RPMI7951 (cell line): ENCODE measurements around the gene IQSEC1. TPM values are rescaled to one million over a fixed set of nuclear protein-coding genes. Genes with fewer than 3 reads are reported as not detected.

Source experiments
- DNase-seq: peaks from one replicate; pipeline ENCODE4 v3.0.0-alpha.2; 2012; ENCODE audit warnings: low read depth
- total RNA-seq: library from RNA; depleted of rRNA; stranded (reverse); fragments of >200 nt; shearing (Covaris generic); gene quantifications from 2 replicates; pipeline ENCODE4 v1.2.3, GENCODE V29; 2014

Gene IQSEC1
- total RNA-seq, 1 experiment from 2014 or later = 8.1 TPM

GRCh38 chr3:12909710-12910109 lies 163.5 kb downstream of the IQSEC1 start:
- DNase-seq = no peak

DNA sequence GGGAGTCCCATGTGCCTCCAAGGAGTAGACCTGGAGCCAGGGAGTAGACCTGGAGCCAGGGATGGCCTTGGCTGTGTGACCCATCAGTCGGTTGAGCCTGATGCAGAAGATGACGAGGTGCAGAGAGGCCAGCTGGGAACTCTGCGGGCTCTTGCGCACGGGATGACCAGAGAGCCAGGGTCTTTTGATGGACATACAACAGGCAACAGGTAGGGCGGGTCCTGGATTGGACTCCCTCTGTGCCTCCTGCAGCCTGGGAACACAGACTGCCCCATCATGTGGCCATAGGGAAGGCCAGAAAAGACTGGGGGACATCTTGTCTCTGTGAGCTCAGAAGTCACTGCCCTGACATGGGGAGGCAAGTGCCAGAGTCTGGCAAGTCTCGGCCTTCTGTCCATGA lies 164.4 kb downstream of the IQSEC1 start:
- DNase-seq = no peak

DNA sequence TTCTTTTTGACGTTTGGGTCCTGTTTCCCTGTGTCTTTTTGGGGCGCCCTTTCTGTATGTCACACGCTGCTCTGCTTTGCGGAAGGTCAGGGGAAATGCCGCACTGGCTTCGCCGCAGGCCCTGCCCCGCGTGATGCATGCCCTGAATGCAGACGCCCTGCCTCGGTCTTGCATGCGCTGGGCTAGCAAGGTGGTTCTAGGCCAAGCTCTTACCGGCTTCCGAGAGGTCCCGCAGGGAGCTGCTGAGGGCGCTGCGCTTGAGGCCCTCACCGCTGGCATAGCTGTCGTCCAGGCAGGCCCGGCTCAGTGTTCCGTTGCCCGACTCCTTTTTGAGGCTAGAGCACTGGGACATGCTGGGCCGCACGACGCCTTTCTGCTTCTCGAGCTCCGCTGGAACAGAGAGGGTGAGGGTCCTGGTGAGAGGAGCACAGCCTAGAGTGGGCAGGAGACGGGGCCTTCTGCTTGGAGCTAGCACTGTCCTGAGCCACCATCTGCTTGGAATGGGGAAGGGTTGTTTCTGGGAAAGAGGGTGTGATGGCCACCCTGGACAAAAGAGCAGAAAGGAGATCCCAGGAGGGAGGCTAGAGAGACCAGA lies 165.0 kb downstream of the IQSEC1 start:
- no peak for DNase-seq

- DNase-seq = no peak
These were observed 165.5 kb downstream of the IQSEC1 start for GRCh38 chr3:12907729-12908128.

DNA sequence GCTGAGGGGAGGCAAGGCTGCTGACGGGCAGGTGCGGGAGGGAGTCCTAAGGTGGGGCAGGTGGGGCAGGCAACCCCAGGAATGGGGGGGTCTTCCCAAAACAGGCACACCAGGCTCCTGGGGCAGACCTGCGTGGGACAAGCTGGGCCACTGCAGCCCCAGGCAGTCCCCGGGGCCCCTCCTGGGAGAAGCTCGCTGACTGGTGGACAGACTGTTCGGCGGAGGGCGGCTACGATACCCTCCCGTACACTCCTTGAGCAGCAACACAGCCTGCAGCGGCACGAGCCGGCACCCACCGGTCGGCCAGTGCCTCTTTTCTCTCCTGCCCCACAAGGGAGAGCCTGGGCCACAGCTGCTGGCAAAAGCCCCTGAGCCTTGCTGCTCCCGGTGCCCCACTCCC lies 165.9 kb downstream of the IQSEC1 start:
- no peak for DNase-seq

GRCh38 chr3:12906916-12907290 lies 166.3 kb downstream of the IQSEC1 start:
- no peak for DNase-seq

DNA sequence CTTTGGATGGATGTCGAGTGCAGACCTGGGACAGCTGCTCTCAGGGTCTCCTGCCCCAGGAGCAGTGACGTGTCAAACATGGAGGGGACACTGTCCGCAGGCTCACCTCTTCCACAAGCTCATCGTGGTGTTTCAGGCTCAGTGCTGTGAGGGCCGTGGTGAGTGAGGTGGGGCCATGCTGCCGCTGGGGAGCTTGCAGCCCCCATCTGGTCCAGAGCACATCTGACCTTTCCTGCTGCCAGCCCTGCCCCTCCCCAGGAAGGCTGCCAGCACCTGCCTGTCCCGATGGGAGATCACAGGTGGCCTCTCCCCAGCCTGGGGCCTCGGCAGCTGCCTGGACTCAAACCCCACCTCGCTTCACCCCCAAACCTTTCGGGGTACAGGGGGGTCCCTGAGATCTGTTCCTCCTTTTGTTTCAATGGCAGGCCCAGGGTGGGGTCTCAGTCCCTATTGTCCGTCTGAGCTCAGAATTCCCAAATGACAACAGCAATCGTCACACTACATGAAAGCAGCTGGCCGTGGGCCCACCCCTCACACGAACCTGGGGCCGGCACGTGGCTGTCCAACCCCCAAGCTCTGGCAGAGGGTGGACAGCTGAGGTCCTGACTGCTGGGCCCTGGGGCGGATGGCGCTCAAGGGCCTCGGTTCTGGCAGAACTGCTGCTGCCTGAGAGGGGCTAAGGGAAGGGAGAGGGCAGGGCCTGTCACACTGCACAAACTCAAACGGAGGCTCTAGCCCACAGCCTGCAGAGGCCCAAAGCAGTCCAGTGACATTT lies 166.9 kb downstream of the IQSEC1 start:
- DNase-seq = no peak

DNA sequence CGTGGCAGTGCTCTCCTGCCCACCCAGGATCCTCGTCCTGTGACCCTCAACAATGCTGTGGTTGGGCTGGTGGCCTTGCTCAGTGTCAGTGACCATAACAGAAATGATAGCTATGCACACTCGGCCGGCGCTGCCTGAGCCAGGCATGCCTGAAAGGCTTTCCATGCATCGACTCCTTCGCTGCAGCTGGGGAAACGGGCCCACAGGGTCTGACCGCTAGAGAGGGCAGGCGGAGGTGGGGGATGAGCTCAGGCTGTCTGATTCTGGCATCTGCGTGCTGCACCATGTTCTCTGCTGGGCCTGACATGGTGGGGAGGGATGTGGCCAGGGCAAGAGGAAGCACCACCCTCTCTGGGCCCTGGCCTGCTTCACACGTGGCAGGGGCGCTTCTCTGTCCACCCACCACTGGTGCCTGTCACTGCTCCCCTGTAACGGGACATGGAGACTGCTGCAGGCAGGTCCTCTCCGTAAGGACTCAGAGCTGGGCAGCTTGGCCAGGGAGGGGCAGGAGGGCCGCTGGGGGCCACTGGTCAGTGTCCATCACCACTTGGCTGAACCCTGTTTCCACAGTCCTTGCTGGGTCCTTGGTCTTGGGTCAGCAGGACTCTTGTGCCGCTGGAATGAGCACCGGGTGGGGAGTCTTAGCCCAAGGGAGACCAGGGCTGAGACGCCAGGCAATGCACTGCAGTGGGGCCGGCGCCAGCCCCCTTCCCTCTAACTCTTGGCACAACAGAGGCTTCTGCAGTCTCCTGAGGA lies 167.7 kb downstream of the IQSEC1 start:
- DNase-seq = no peak

DNA sequence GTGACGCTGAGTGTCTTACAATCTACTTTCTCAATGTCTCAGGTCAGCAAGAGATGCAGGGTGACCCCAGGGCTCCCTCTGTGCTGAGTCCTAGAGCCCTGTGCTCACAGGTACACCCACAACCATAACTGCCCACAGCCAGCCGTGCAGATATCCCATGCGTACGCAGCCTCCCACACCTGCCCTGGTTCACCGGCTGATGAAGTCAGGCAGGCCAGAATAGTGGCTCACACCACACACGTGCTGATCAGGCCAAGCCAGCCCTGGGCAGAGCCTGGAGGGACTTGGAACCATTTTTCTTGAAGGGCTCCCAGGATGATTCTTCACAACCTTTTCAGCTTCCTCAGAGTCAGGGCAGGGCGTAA lies 168.3 kb downstream of the IQSEC1 start:
- DNase-seq = no peak

DNA sequence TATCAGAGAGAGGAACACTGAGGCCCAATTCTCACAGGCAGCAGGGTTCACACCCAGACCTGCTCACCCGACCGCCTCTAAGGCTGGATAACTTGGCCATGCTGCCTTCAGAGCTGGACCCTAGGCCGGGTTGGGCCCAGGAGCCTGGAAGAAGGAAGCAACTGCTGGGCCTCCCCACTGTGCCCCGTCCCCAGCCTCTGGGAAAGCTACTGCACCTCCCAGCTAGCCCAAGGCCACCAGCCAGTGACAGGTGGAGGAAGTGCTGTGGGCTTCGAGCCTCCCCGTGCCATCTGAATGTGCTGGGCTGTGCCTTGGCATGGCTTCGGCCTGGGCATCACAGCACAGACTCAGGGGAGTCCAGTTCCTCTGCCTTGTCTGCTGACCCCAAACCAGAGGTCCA lies 169.3 kb downstream of the IQSEC1 start:
- DNase-seq = no peak

GRCh38 chr3:12903000-12903800 lies 170.0 kb downstream of the IQSEC1 start:
- DNase-seq = no peak

- no peak for DNase-seq
These were observed 170.8 kb downstream of the IQSEC1 start for GRCh38 chr3:12902181-12902999.

GRCh38 chr3:12901623-12902045 lies 171.6 kb downstream of the IQSEC1 start:
- no peak for DNase-seq

GRCh38 chr3:12900885-12901411 lies 172.3 kb downstream of the IQSEC1 start:
- DNase-seq = no peak

- no peak for DNase-seq
These were observed 174.1 kb downstream of the IQSEC1 start for GRCh38 chr3:12898965-12899755.

- no peak for DNase-seq
These were observed 174.8 kb downstream of the IQSEC1 start for GRCh38 chr3:12898290-12898964.

- no peak for DNase-seq
These were observed 175.6 kb downstream of the IQSEC1 start for GRCh38 chr3:12897381-12898289.
